ENCODE measurements around the gene ZNF616. TPM values are rescaled to one million over a fixed set of nuclear protein-coding genes. Genes with fewer than 3 reads are reported as not detected.

The ZNF616 gene
- total RNA-seq, 6 experiments from 2014 or later = 1.9 to 6.2 (median 4.2) TPM

DNA sequence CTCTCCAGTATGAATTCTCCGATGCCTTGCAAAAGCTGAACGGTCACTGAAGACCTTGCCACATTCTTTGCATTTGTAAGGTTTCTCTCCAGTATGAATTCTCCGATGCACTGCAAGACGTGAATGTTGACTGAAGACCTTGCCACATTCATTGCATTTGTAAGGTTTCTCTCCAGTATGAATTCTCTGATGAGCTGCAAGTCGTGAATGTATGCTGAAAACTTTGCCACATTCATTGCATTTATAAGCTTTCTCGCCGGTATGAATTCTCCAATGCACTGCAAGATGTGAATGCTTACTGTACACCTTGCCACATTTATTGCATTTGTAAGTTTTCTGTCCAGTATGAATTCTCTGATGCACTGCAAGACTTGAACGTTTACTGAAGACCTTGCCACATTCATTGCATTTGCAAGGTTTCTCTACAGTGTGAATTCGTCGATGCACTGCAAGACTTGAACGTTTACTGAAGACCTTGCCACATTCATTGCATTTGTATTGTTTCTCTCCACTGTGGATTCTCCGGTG is 24.1 kb downstream of the ZNF616 start:
- no peak overlapping the region for H3K27ac ChIP-seq
- intact Hi-C loops (cut with DNase I) = no loop called here
- TF ChIP-seq POLR2A (IDR thresholded peaks at IDR 0.05) = no peak
- TF ChIP-seq, protein P1, sequence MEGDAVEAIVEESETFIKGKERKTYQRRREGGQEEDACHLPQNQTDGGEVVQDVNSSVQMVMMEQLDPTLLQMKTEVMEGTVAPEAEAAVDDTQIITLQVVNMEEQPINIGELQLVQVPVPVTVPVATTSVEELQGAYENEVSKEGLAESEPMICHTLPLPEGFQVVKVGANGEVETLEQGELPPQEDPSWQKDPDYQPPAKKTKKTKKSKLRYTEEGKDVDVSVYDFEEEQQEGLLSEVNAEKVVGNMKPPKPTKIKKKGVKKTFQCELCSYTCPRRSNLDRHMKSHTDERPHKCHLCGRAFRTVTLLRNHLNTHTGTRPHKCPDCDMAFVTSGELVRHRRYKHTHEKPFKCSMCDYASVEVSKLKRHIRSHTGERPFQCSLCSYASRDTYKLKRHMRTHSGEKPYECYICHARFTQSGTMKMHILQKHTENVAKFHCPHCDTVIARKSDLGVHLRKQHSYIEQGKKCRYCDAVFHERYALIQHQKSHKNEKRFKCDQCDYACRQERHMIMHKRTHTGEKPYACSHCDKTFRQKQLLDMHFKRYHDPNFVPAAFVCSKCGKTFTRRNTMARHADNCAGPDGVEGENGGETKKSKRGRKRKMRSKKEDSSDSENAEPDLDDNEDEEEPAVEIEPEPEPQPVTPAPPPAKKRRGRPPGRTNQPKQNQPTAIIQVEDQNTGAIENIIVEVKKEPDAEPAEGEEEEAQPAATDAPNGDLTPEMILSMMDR (IDR thresholded peaks at IDR 0.05) = no peak
- WGBS (ENCODE audit: insufficient coverage, low coverage, low lambda C conversion rate, missing lambda C conversion rate) = over 99% methylated on average over 12 of the region's 12 CpGs
- no peak for ATAC-seq
- H3K4me3 ChIP-seq = no peak overlapping the region
- H3K27me3 ChIP-seq = no peaks in the 10 kb centered on the region
- no peaks in the 10 kb centered on the region for H3K4me1 ChIP-seq
- H3K36me3 ChIP-seq = peaks cover 5 to 42% (median 11%) of the 10 kb centered on the region in 4 donors
- H3K9me3 ChIP-seq = peaks cover 3 to 91% (median 58%) of the 10 kb centered on the region in 4 donors
- no peak for DNase-seq

DNA sequence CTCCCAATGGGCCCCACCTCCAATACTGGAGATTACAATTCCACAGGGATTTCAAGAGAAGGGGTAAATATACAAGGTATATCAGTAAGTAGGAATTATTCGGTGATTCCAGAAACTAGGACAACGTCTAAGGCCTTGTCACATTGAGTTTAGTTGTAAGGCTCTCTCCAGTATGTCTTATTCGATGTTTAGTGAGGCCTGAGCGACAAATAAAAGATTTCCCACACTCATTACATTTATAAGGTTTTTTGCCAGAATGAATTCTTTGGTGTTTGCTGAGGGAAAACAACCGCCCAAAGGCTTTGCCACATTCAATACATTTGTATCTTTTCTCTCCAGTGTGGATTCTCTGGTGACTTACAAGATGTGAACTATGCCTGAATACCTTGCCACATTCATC is 25.0 kb downstream of the ZNF616 start:
- DNase-seq (no peak), ATAC-seq (no peak)
- Histone ChIP-seq H3K36me3 (peaks cover 5 to 35% (median 11%) of the 10 kb centered on the region in 4 donors), H3K27me3 (no peaks in the 10 kb centered on the region), H3K9me3 (peaks cover 3 to 93% (median 56%) of the 10 kb centered on the region in 4 donors), H3K4me1 (no peaks in the 10 kb centered on the region), H3K27ac (no peak overlapping the region), H3K4me3 (no peak overlapping the region)
- 92% methylated on average over 4 of the region's 5 CpGs for WGBS (ENCODE audit: insufficient coverage, low coverage, low lambda C conversion rate, missing lambda C conversion rate)
- no peak for TF ChIP-seq POLR2A (IDR thresholded peaks at IDR 0.05)
- TF ChIP-seq, protein P1 (IDR thresholded peaks at IDR 0.05) = no peak
- intact Hi-C loops (cut with DNase I) = no loop called here

DNA sequence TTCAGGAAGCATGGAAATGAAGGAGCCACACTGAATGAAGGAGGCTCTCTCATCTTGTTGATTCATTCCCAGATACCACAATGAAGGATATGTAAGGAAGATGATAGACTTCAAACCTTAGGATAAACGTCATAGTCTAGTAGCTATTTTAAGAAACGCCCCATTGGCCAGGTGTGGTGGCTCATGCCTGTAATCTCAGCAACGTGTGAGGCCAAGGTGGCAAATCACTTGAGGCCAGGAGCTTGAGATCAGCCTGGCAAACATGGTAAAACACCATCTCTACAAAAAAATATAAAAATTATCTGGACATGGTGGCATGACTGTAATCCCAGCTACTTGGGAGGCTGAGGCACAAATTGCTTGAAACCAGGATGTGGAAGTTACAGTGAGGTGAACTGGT is 27.1 kb downstream of the ZNF616 start:
- peaks cover 3 to 78% (median 51%) of the 10 kb centered on the region in 4 donors for H3K9me3 ChIP-seq
- ATAC-seq (no peak), DNase-seq (no peak)
- H3K27me3 ChIP-seq = no peaks in the 10 kb centered on the region
- 81% methylated on average over 3 of the region's 3 CpGs for WGBS (ENCODE audit: insufficient coverage, low coverage, low lambda C conversion rate, missing lambda C conversion rate)
- peaks cover 5 to 18% (median 11%) of the 10 kb centered on the region in 4 donors for H3K36me3 ChIP-seq
- no peak overlapping the region for H3K4me3 ChIP-seq
- H3K27ac ChIP-seq = no peak overlapping the region
- TF ChIP-seq, protein P1 (IDR thresholded peaks at IDR 0.05) = no peak
- intact Hi-C loops (cut with DNase I) = no loop called here
- no peaks in the 10 kb centered on the region for H3K4me1 ChIP-seq

DNA sequence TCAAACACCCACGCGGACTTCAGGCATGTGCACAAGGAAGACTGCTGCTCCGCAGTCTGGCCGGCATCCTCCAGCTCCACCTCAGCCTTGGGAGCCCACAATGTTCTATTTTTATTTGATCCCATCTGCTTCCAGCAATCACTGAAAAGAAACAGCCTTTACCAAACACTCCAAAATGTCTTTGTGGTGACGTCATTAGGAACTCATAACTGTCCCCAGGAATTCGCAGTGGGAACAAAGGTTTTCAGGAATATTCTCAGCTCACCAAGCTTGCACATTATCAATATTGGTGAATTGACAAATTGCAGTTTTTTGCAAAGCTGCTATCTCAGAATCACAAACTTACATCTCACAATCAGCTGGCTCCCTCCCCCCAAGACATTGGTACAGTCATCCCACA is 29.0 kb downstream of the ZNF616 start:
- no peaks in the 10 kb centered on the region for H3K27me3 ChIP-seq
- no peak for TF ChIP-seq POLR2A (IDR thresholded peaks at IDR 0.05)
- intact Hi-C loops (cut with DNase I) = no loop called here
- no peaks in the 10 kb centered on the region for H3K4me1 ChIP-seq
- DNase-seq (no peak), ATAC-seq (no peak)
- no peak overlapping the region for H3K4me3 ChIP-seq
- peaks cover 0 to 2% (median under 1%) of the 10 kb centered on the region in 4 donors for H3K36me3 ChIP-seq
- 88% methylated on average over 6 of the region's 6 CpGs for WGBS (ENCODE audit: insufficient coverage, low coverage, low lambda C conversion rate, missing lambda C conversion rate)
- no peak overlapping the region for H3K27ac ChIP-seq
- H3K9me3 ChIP-seq = peaks cover 3 to 68% (median 36%) of the 10 kb centered on the region in 4 donors

DNA sequence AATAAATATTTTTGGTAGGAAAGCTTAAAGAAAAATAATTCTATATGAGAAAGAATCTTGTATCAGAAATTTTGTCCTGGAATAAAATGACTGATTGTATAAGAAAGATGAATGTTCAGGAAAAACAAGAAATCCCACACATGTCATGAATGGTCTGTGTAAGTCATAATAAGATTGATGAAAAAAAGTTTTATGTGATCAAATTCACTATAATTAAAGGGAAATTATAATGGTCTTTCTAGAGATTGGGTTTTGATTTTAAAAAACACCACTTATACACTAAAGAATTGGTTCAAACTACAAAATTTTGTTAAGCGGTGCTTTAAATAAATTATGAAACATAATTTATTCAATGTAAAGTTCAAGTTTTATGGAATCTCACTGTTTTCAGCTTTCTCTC is 37.0 kb downstream of the ZNF616 start:
- intact Hi-C loops (cut with DNase I) = no loop called here
- no peak for DNase-seq
- H3K4me1 ChIP-seq = no peaks in the 10 kb centered on the region
- H3K4me3 ChIP-seq = no peak overlapping the region
- H3K27me3 ChIP-seq = no peaks in the 10 kb centered on the region
- H3K9me3 ChIP-seq = peaks cover 0 to 18% (median 9%) of the 10 kb centered on the region in 4 donors
- H3K36me3 ChIP-seq = no peaks in the 10 kb centered on the region
- no peak overlapping the region for H3K27ac ChIP-seq
- 83% methylated on average over 1 of the region's 1 CpG for WGBS (ENCODE audit: insufficient coverage, low coverage, low lambda C conversion rate, missing lambda C conversion rate)
- TF ChIP-seq POLR2A (IDR thresholded peaks at IDR 0.05) = no peak
- TF ChIP-seq, protein P1 (IDR thresholded peaks at IDR 0.05) = no peak
- no peak for ATAC-seq
